Ramos (cell line): ENCODE data around the gene TOX3.

Experiments
- in situ Hi-C: fragments of 300-500 bp; cut with MboI; formaldehyde crosslinking; loops from one replicate; pipeline ENCODE4 v1.14.3; 2022; ENCODE audit warnings: low sequenced_read_pairs; ENCODE audit not compliant: unreplicated experiment

The TOX3 gene

GRCh38 chr16:52547004-52547833 is at the start of gene TOX3:
TSS of gene TOX3 (minus strand) at chr16:52547143. CDS start at chr16:52546723, 420 bp downstream.
- in situ Hi-C loops: no loop called here

GRCh38 chr16:52592778-52593177 is 45.8 kb upstream of the TOX3 start:
- in situ Hi-C loops: no loop called here

GRCh38 chr16:52591934-52592592 is 45.1 kb upstream of the TOX3 start:
- in situ Hi-C loops: no loop called here

- in situ Hi-C loops: no loop called here
Measured at GRCh38 chr16:52591471-52591870, 44.5 kb upstream of the TOX3 start.

- in situ Hi-C loops: no loop called here
Measured at GRCh38 chr16:52586159-52586558, 39.2 kb upstream of the TOX3 start.

- in situ Hi-C loops: no loop called here
Measured at GRCh38 chr16:52584354-52585320, 37.7 kb upstream of the TOX3 start.

- in situ Hi-C loops: no loop called here
Measured at GRCh38 chr16:52581530-52581929, 34.6 kb upstream of the TOX3 start.

GRCh38 chr16:52580488-52580887 is 33.5 kb upstream of the TOX3 start:
- in situ Hi-C loops: no loop called here

GRCh38 chr16:52578829-52579498 is 32.0 kb upstream of the TOX3 start:
- in situ Hi-C loops: no loop called here

GRCh38 chr16:52578007-52578828 is 31.3 kb upstream of the TOX3 start:
- in situ Hi-C loops: no loop called here

GRCh38 chr16:52577130-52577706 is 30.3 kb upstream of the TOX3 start:
- in situ Hi-C loops: no loop called here

GRCh38 chr16:52573365-52574299 is 26.7 kb upstream of the TOX3 start:
- in situ Hi-C loops: no loop called here

- in situ Hi-C loops: no loop called here
Measured at GRCh38 chr16:52572656-52573055, 25.7 kb upstream of the TOX3 start.

- in situ Hi-C loops: no loop called here
Measured at GRCh38 chr16:52570495-52571091, 23.6 kb upstream of the TOX3 start.

- in situ Hi-C loops: no loop called here
Measured at GRCh38 chr16:52569701-52570100, 22.8 kb upstream of the TOX3 start.

- in situ Hi-C loops: no loop called here
Measured at GRCh38 chr16:52568983-52569690, 22.2 kb upstream of the TOX3 start.

GRCh38 chr16:52568495-52568894 is 21.6 kb upstream of the TOX3 start:
- in situ Hi-C loops: no loop called here
